ENCODE data around the gene IFIT3. TPM values are rescaled to one million over a fixed set of nuclear protein-coding genes. Genes with fewer than 3 reads are reported as not detected.
"Not testable (repeated sequence)": the region's sequence is repeated elsewhere in the genome, so short reads cannot be mapped to it uniquely, and the experiment has no call there.

The IFIT3 gene
- total RNA-seq, 2 experiments from 2014 or later = 0.17 to 0.35 TPM

GRCh38 chr10:89330537-89331212 lies 2.9 kb downstream of the IFIT3 start:
- H2AFZ ChIP-seq (ENCODE audit: low read length) = no peak overlapping the region
- no peaks in the 10 kb centered on the region for H3K9me3 ChIP-seq (ENCODE audit: low read length)
- no peaks in the 10 kb centered on the region for H3K36me3 ChIP-seq (ENCODE audit: insufficient read depth, low read length)
- H3K9me2 ChIP-seq (ENCODE audit: insufficient read depth, low read length) = no peaks in the 10 kb centered on the region
- no peaks in the 10 kb centered on the region for H4K20me1 ChIP-seq (ENCODE audit: insufficient read depth, low read length)
- no peak for TF ChIP-seq EZH2phosphoT487 (IDR thresholded peaks at IDR 0.05; ENCODE audit: borderline replicate concordance, low read depth, low read length)
- TF ChIP-seq, protein P1, sequence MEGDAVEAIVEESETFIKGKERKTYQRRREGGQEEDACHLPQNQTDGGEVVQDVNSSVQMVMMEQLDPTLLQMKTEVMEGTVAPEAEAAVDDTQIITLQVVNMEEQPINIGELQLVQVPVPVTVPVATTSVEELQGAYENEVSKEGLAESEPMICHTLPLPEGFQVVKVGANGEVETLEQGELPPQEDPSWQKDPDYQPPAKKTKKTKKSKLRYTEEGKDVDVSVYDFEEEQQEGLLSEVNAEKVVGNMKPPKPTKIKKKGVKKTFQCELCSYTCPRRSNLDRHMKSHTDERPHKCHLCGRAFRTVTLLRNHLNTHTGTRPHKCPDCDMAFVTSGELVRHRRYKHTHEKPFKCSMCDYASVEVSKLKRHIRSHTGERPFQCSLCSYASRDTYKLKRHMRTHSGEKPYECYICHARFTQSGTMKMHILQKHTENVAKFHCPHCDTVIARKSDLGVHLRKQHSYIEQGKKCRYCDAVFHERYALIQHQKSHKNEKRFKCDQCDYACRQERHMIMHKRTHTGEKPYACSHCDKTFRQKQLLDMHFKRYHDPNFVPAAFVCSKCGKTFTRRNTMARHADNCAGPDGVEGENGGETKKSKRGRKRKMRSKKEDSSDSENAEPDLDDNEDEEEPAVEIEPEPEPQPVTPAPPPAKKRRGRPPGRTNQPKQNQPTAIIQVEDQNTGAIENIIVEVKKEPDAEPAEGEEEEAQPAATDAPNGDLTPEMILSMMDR (conservative IDR thresholded peaks at IDR 0.05; ENCODE audit: low read length) = no peak
- ChIA-PET CTCF (ENCODE audit: unreplicated experiment) (no interaction called here), POLR2A (no interaction called here)
- H3K27ac ChIP-seq (ENCODE audit: low read depth, low read length, poor library complexity, severe bottlenecking) = no peak overlapping the region
- intact Hi-C loops (cut with micrococcal nuclease; ENCODE audit: unreplicated experiment) = no loop called here
- peaks cover 24% of the 10 kb centered on the region for H3K4me1 ChIP-seq (ENCODE audit: insufficient read depth, low read length, poor library complexity, severe bottlenecking)
- no peak for DNase-seq (ENCODE audit: low spot score)
- no TSS peak for BruUV-seq (replicated peaks)
- H3K4me3 ChIP-seq (ENCODE audit: low read depth, low read length, poor library complexity, severe bottlenecking) = no peak overlapping the region
- no peaks in the 10 kb centered on the region for H3K79me2 ChIP-seq (ENCODE audit: insufficient read depth, low read depth, low read length)
- no peak overlapping the region for H3K4me2 ChIP-seq (ENCODE audit: low read length)

DNA sequence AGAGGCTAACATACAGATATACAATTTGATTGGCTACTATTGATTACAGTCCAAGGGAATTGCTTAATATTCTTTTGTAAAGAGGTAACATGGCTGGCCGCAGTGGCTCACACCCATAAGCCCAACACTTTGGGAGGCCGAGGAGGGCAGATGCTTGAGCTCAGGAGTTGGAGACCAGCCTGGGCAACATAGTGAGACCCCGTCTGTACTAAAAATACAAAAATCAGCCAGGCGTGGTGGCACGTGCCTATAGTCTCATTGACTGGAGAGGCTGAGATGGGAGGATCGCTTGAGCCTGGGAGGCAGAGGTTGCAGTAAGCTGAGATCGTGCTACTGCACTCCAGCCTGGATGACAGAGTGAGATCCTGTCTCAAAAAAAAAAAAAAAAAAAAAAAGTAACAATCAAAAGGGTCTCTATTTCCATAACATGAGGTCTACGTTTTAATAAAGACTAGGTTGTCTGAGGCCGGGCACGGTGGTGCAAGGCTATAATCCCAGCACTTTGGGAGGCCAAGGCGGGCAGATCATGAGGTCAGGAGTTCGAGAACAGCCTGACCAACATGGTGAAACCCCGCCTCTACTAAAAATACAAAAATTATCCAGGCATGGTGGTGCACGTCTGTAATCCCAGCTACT lies 3.8 kb downstream of the IFIT3 start:
- Histone ChIP-seq H3K4me2 (ENCODE audit: low read length) (peak overlapping the region; percentile 66), H3K4me1 (ENCODE audit: insufficient read depth, low read length, poor library complexity, severe bottlenecking) (peaks cover 24% of the 10 kb centered on the region), H2AFZ (ENCODE audit: low read length) (peak overlapping the region; percentile 89), H3K4me3 (ENCODE audit: low read depth, low read length, poor library complexity, severe bottlenecking) (peak overlapping the region; percentile 60)
- H4K20me1 ChIP-seq (ENCODE audit: insufficient read depth, low read length); BruUV-seq (replicated peaks); CTCF ChIA-PET (ENCODE audit: unreplicated experiment); H3K79me2 ChIP-seq (ENCODE audit: insufficient read depth, low read depth, low read length); DNase-seq (ENCODE audit: low spot score); H3K36me3 ChIP-seq (ENCODE audit: insufficient read depth, low read length); H3K9me2 ChIP-seq (ENCODE audit: insufficient read depth, low read length); H3K27ac ChIP-seq (ENCODE audit: low read depth, low read length, poor library complexity, severe bottlenecking); intact Hi-C loops (cut with micrococcal nuclease; ENCODE audit: unreplicated experiment); H3K9me3 ChIP-seq (ENCODE audit: low read length): not testable (repeated sequence)
- POLR2A ChIA-PET = interaction anchor here (1.2 kb wide), 1 partner anchor 83 kb away, joined by 4 read pairs; the partner anchor contains the start of gene IFIT5

GRCh38 chr10:89332123-89332633 lies 4.4 kb downstream of the IFIT3 start:
- H3K4me1 ChIP-seq (ENCODE audit: insufficient read depth, low read length, poor library complexity, severe bottlenecking) = peaks cover 24% of the 10 kb centered on the region
- H3K36me3 ChIP-seq (ENCODE audit: insufficient read depth, low read length) = no peaks in the 10 kb centered on the region
- H3K9me3 ChIP-seq (ENCODE audit: low read length) = no peaks in the 10 kb centered on the region
- H2AFZ ChIP-seq (ENCODE audit: low read length) = peak overlapping the region; percentile 89
- H3K79me2 ChIP-seq (ENCODE audit: insufficient read depth, low read depth, low read length) = no peaks in the 10 kb centered on the region
- H4K20me1 ChIP-seq (ENCODE audit: insufficient read depth, low read length) = no peaks in the 10 kb centered on the region
- peak overlapping the region; percentile 66 for H3K4me2 ChIP-seq (ENCODE audit: low read length)
- H3K27ac ChIP-seq (ENCODE audit: low read depth, low read length, poor library complexity, severe bottlenecking) = no peak overlapping the region
- DNase-seq (ENCODE audit: low spot score) = peak; percentile 59
- BruUV-seq (replicated peaks) = no TSS peak
- ChIA-PET POLR2A (interaction anchor here (0.9 to 1.2 kb wide), 2 partner anchors 76 to 82 kb away, joined by 3 to 4 read pairs; partner anchors contain the start of gene IFIT5), CTCF (ENCODE audit: unreplicated experiment) (no interaction called here)
- no peak for TF ChIP-seq EZH2phosphoT487 (IDR thresholded peaks at IDR 0.05; ENCODE audit: borderline replicate concordance, low read depth, low read length)
- TF ChIP-seq, protein P1 (conservative IDR thresholded peaks at IDR 0.05; ENCODE audit: low read length) = no peak
- intact Hi-C loops (cut with micrococcal nuclease; ENCODE audit: unreplicated experiment) = no loop called here
- H3K9me2 ChIP-seq (ENCODE audit: insufficient read depth, low read length) = no peaks in the 10 kb centered on the region
- peak overlapping the region; percentile 60 for H3K4me3 ChIP-seq (ENCODE audit: low read depth, low read length, poor library complexity, severe bottlenecking)
